Spinal cord (tissue), 10 donors: ENCODE measurements around the gene CYP4B1. TPM values are rescaled to one million over a fixed set of nuclear protein-coding genes. Genes with fewer than 3 reads are reported as not detected.

ENCODE experiments used
- DNase-seq, 6 donors: peaks; one replicate each; pipeline versions ENCODE4 v3.0.0 to v3.0.0-alpha.2; 2013 to 2015; ENCODE audit warnings: low spot score in 6 of 6, low read depth in 4 of 6
- H3K27ac ChIP-seq: one replicate; pipeline ENCODE4 v1.5.1; 2013; ENCODE audit warnings: low read depth, low read length, control low read depth
- H3K27me3 ChIP-seq: one replicate; pipeline ENCODE4 v1.6.1; 2013; ENCODE audit warnings: low read length; ENCODE audit not compliant: control insufficient read depth, insufficient read depth
- H3K36me3 ChIP-seq: one replicate; pipeline ENCODE4 v1.6.1; 2013; ENCODE audit warnings: low read length; ENCODE audit not compliant: control insufficient read depth, insufficient read depth
- H3K4me1 ChIP-seq: one replicate; pipeline ENCODE4 v1.6.1; 2013; ENCODE audit warnings: low read length; ENCODE audit not compliant: control insufficient read depth, insufficient read depth
- H3K4me3 ChIP-seq: one replicate; pipeline ENCODE4 v1.5.1; 2013; ENCODE audit warnings: low read depth, low read length, control low read depth
- H3K9me3 ChIP-seq: one replicate; pipeline ENCODE4 v1.6.1; 2013; ENCODE audit warnings: low read length; ENCODE audit not compliant: control insufficient read depth, insufficient read depth
- WGBS: methylation state at CpG from one replicate; pipeline ENCODE4 v1.1.5; 2013; ENCODE audit warnings: missing lambda C conversion rate; ENCODE audit not compliant: insufficient coverage; 5-methylcytosine and 5-hydroxymethylcytosine counted together
- polyA plus RNA-seq, 2 donors: library from polyadenylated mRNA; unstranded; fragments of 120-200 nt; gene quantifications; one replicate each; pipeline ENCODE4 v1.2.1, GENCODE V29; 2013; ENCODE audit not compliant: insufficient read length in 2 of 2
- total RNA-seq, 2 donors: library from RNA; depleted of rRNA in 1 of 2; stranded (reverse); fragments of 120-200 nt in 1 of 2; fragments of >200 nt in 1 of 2; gene quantifications; one replicate each; pipeline versions ENCODE4 v1.2.3 to v1.2.4, GENCODE V29; 2013 to 2014
- donor health status: healthy.

Gene CYP4B1
- total and polyA plus RNA-seq, 4 donors = 0.33 to 0.66 (median 0.53) TPM

DNA sequence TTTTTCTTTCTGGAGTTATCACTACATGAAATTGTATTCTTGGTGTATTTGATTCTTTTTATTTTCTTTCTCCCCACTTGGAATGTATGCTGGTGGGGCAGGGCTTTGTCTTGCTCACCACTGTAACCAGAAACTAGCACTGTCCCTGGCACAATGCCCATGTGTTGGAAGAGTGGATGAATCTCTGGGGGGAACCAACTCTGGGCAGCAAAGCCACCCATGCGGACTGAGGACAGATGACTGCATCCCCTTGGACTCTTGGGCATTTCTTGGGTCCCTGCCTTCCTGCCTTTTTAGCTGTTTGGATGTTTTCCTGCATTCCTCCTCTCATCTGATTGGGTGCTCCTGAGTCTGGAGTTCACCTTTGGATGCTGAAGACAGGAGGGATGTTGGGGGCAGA is 6.1 kb downstream of the CYP4B1 start:
- Histone ChIP-seq H3K4me1 (peaks cover 2% of the 10 kb centered on the region), H3K9me3 (no peaks in the 10 kb centered on the region), H3K27me3 (no peaks in the 10 kb centered on the region), H3K4me3 (no peak overlapping the region), H3K27ac (no peak overlapping the region), H3K36me3 (no peaks in the 10 kb centered on the region)
- 67% methylated on average over 1 of the region's 1 CpG for WGBS
- DNase-seq = no peak

DNA sequence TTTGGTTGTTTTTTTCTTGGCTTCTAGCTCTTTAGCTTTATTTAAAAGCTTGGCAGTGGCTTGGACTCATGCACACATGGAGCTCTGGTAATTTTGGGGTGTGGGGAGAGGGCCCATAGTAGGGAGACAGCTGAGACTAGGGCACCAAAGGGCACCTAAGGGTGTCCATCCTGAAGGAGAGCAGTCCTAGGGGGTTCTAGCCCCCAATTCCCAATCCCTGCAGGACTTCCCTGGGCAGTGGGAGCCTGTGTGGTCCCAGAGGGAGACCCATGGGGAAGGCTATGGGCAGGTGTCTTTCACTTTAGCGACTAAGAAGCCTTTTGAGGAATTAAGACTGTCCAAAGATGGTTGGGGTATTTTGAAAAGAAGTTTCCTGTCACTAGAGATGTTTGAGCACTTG is 6.9 kb downstream of the CYP4B1 start:
- peaks cover 2% of the 10 kb centered on the region for H3K4me1 ChIP-seq
- H3K36me3 ChIP-seq = no peaks in the 10 kb centered on the region
- H3K9me3 ChIP-seq = no peaks in the 10 kb centered on the region
- 88% methylated on average over 1 of the region's 1 CpG for WGBS
- H3K4me3 ChIP-seq = no peak overlapping the region
- H3K27ac ChIP-seq = no peak overlapping the region
- H3K27me3 ChIP-seq = no peaks in the 10 kb centered on the region
- DNase-seq = no peak

DNA sequence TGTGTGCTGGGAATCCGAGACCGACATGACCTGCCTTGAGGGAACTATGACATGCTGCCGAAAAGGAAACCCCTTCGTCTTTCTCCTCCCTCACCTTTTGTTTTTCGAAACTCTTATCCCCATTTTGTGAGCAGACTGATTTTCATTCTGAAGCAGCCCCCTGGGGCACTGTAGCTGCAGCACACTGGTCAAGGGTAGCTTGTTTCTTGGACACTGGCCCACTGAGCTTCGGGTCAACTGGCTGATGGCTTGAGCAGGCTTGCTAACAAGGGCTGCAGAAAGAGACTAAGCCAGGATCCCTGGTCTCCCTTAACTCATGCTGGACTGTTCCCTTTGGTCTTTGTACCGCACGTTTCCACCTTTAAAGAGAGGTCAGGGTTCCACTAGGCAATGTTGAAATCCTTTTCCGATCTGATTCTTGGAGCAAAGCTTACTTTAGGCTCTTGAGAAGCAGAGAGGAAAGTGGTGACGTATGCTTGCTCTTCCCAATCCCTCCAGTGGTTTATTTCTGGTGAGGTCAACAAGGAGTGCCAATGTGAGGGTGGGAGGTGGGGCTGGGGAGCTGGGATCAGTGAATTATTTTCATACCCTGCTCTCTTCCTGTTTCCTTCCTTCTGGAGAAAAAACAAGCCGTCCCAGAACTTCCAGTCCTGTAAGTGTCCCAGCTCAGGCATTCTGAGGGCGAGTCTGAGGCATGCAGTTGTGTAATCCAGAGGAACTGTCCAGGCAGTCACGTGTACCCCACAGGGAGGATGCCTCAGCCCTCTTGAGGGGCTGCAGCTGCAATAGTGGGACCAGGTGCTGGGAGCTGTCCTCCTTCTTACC is 7.6 kb downstream of the CYP4B1 start:
- H3K4me3 ChIP-seq = no peak overlapping the region
- no peaks in the 10 kb centered on the region for H3K27me3 ChIP-seq
- no peaks in the 10 kb centered on the region for H3K9me3 ChIP-seq
- 79% methylated on average over 10 of the region's 13 CpGs for WGBS
- no peaks in the 10 kb centered on the region for H3K36me3 ChIP-seq
- no peak for DNase-seq
- H3K4me1 ChIP-seq = no peaks in the 10 kb centered on the region
- no peak overlapping the region for H3K27ac ChIP-seq

DNA sequence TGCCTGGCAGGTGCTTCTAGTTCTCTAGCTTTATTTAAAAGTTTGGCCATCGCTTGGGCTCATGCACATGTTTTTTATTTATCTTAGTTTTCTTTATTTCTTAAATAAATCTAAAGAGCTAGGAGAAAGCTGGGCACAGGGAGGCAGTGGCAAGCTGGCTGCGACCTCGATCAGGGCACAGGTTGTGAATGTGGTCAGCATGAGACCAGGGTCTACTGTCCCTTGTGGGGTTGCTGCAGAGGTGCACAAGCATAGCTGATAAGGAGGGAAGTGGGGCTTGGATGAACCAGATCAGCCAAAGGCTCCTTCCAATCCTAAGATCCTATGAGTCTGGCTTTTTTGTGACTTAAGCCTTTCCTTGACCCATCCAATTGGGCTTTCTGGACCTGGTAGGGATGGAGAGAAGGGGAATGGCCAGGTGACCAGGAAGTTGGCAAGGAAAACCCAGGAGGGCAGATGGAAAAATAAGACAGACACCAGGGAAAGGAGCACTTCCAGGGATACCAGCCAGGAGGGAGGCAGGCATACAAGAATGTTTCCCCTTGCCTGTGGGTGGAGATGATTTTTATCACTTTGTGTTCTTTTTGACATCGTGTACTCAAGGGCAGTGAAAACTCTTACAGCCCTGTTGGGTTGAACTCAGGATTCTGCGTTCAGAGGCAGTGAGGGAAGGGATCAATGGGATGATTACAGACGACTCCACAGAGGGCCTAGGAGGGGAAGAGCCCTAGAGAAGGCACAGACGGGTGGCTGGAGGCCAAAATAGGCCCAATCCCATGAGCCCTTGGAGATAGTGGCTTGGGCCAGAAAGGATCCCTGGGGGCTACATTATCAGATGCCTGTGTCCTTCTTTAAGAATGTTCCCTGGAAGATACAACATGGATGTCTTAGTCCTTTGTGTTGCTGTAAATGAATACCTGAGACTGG is 8.5 kb downstream of the CYP4B1 start:
- H3K36me3 ChIP-seq = no peaks in the 10 kb centered on the region
- no peak for DNase-seq
- H3K27ac ChIP-seq = no peak overlapping the region
- 80% methylated on average over 6 of the region's 7 CpGs for WGBS
- no peak overlapping the region for H3K4me3 ChIP-seq
- H3K4me1 ChIP-seq = no peaks in the 10 kb centered on the region
- no peaks in the 10 kb centered on the region for H3K27me3 ChIP-seq
- H3K9me3 ChIP-seq = no peaks in the 10 kb centered on the region

DNA sequence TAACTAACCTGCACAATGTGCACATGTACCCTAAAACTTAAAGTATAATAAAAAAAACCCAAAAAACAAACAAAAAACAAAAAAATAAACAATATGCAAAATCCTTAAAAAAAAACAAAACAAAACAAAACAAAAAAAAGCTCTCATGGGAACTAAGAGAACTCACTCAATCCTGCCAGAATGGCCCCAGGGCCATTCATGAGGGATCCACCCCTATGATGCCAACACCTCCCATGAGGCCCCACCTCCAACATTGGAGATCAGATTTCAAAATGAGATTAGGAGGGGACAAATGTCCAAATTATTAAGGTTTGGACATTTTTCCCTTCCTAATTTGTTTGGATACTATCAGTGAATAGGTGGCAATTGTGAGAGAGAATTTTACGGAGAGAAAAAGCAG is 10.2 kb downstream of the CYP4B1 start:
- H3K4me1 ChIP-seq = no peaks in the 10 kb centered on the region
- WGBS = no CpG with 5 or more reads among the region's 1 CpG

DNA sequence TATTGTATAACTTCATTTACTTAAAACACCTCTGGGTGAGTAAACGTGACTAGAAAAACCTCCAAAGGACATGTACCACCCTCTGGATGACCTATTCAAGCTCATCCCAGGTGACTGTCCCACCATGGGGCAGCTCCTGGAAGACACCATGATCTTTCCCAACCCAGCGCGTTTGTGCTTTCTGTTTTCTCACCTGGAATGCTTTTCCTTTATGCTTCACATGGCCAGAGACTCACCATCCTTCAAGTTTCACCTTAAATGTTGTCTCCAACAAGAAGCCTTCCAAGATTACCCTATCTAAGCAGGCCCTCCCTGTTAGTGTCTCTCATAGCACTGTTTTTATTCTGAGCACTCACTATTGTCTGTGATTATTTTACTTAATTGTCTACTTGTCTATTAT is 11.1 kb downstream of the CYP4B1 start:
- H3K4me1 ChIP-seq = no peaks in the 10 kb centered on the region
- H3K27ac ChIP-seq = no peak overlapping the region
- H3K27me3 ChIP-seq = no peaks in the 10 kb centered on the region
- H3K4me3 ChIP-seq = no peak overlapping the region
- WGBS = 96% methylated on average over 3 of the region's 3 CpGs
- no peaks in the 10 kb centered on the region for H3K9me3 ChIP-seq
- H3K36me3 ChIP-seq = no peaks in the 10 kb centered on the region
- DNase-seq = no peak

More for the DNA sequence above, 10.2 kb downstream of the CYP4B1 start:
- no peaks in the 10 kb centered on the region for H3K9me3 ChIP-seq
- no peak overlapping the region for H3K27ac ChIP-seq
- no peak for DNase-seq
- no peaks in the 10 kb centered on the region for H3K36me3 ChIP-seq
- no peaks in the 10 kb centered on the region for H3K27me3 ChIP-seq
- no peak overlapping the region for H3K4me3 ChIP-seq

DNA sequence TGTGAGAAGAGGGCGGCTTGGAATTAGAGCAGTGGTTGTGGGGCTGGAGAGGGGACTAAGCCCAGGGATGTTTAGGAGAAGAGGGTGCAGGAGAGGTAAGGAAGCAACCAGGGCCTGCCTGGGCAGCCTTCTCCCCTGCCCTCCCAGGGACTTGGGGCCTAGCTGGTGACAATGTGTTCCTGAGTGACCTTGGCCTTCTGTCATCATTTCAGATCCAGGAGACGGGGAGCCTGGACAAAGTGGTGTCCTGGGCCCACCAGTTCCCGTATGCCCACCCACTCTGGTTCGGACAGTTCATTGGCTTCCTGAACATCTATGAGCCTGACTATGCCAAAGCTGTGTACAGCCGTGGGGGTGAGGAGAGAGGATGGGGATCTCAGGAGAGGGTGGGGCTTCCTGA is 11.8 kb downstream of the CYP4B1 start:
- WGBS = 89% methylated on average over 5 of the region's 5 CpGs
- Histone ChIP-seq H3K27me3 (no peaks in the 10 kb centered on the region), H3K4me3 (no peak overlapping the region), H3K27ac (no peak overlapping the region), H3K36me3 (no peaks in the 10 kb centered on the region), H3K4me1 (no peaks in the 10 kb centered on the region), H3K9me3 (no peaks in the 10 kb centered on the region)
- no peak for DNase-seq

DNA sequence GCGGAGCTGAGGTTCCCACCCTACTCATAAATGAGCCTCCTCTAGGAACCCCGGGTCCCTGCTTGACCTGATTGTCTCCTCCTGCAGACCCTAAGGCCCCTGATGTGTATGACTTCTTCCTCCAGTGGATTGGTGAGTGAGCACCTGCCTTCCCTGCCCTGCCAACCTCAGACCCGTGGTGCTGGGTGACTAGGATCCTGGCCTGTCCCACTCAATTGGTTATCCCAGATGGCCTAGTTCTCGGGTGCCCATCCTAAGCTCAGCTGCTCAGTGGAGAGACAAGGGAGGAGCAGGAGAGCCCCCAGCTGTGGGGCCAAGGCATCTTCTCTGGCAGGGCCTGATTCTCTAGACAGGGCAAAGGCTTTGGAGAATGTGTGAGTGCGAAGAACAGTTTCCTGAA is 12.2 kb downstream of the CYP4B1 start:
- Histone ChIP-seq H3K27ac (no peak overlapping the region), H3K27me3 (no peaks in the 10 kb centered on the region), H3K4me1 (no peaks in the 10 kb centered on the region), H3K9me3 (no peaks in the 10 kb centered on the region), H3K36me3 (no peaks in the 10 kb centered on the region), H3K4me3 (no peak overlapping the region)
- WGBS = 90% methylated on average over 4 of the region's 5 CpGs
- DNase-seq = no peak

DNA sequence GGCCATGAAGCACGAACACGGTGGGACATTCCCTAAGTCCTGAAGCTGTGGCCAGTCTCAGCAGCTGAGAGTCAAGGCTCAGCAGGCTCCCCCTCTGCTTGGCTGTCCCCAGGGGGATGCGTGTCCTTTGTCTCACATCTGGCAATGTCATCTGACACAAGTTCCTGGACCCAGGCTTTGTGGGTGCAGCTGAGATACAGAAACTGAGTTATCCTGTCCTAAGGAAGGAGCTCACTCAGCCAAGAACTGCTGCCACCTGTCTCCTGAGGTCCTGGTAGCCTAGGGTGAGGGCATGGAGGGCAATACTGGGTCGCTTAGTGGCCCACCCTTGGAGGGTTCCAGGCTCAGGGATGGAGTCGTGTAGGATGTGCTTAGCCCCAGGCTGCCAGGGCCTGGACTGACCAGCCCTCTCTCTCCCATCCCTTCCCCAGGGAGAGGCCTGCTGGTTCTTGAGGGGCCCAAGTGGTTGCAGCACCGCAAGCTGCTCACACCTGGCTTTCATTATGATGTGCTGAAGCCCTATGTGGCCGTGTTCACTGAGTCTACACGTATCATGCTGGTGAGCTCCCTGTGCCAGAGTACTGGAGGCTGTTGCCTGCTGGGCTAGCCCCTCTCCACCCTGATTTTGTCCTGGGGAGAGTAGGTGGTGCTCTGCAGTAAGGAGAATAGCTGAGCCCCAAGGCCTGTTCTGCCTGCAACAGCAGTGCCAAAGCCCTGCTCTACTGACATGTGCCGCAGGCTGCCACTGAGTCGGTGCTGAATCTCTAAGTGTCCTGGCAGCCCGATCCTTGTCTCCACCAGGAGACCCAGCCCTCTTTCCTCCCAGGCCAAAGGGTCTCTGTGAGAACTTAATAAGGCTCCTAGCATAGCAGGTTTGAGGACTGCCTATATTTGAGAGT is 13.5 kb downstream of the CYP4B1 start:
- Histone ChIP-seq H3K27ac (no peak overlapping the region), H3K36me3 (no peaks in the 10 kb centered on the region), H3K27me3 (no peaks in the 10 kb centered on the region), H3K9me3 (no peaks in the 10 kb centered on the region), H3K4me1 (no peaks in the 10 kb centered on the region), H3K4me3 (no peak overlapping the region)
- DNase-seq = no peak
- WGBS = 90% methylated on average over 10 of the region's 11 CpGs
